Endothelial cell of umbilical vein (primary cell): Measurements from ENCODE around the gene CCDC30. TPM values are rescaled to one million over a fixed set of nuclear protein-coding genes. Genes with fewer than 3 reads are reported as not detected.

ENCODE experiments used
- BruUV-seq: library from RNA; stranded (reverse); fragments of 400-500 nt; replicated peaks from 2 replicates; lab custom pipeline; 2021; lab: Mats Ljungman, UMichigan
- CTCF ChIA-PET: fragments of 300-600, 350-600 bp; sonication (Branson Sonifier 250); formaldehyde crosslinking; loops from one replicate; lab custom pipeline; 2021; ENCODE audit warnings: antibody characterized with exemption, inconsistent platforms; lab: Charles Lee
- POLR2A ChIA-PET: fragments of 300-600, 350-600 bp; sonication (Branson Sonifier 250); formaldehyde crosslinking; loops from one replicate; lab custom pipeline; 2021; ENCODE audit warnings: antibody characterized with exemption, inconsistent platforms; lab: Charles Lee
- DNase-seq: peaks from one replicate; pipeline ENCODE4 v3.0.0-alpha.2; 2011; ENCODE audit warnings: low read depth, low spot score
- FAIRE-seq: peaks from 2 replicates; lab custom pipeline; 2011; peaks lifted over from hg19 to GRCh38; lab: Jason Lieb, UNC
- H2AFZ ChIP-seq: 2 replicates; pipeline ENCODE4 v1.6.0; 2012; ENCODE audit warnings: low read depth, low read length, control low read depth, inconsistent platforms
- H3K27ac ChIP-seq: 2 replicates; pipeline ENCODE4 v1.5.1; 2011; ENCODE audit warnings: low read depth, mild to moderate bottlenecking, control low read depth, low read length, moderate library complexity; ENCODE audit not compliant: insufficient read depth
- H3K27me3 ChIP-seq, 2 experiments: 2 replicates each; pipeline versions ENCODE4 v1.6.0 to v1.6.1; 2011; ENCODE audit warnings: low read length in 2 of 2, mixed read lengths in 1 of 2; ENCODE audit not compliant: control insufficient read depth in 2 of 2, insufficient read depth in 2 of 2
- H3K36me3 ChIP-seq, 2 experiments: 2 replicates in 1 of 2; 3 replicates in 1 of 2; pipeline ENCODE4 v1.5.1; 2011; ENCODE audit warnings: low read length in 2 of 2, mild to moderate bottlenecking in 1 of 2, moderate library complexity in 1 of 2; ENCODE audit not compliant: control insufficient read depth in 2 of 2, insufficient read depth in 2 of 2; ENCODE audit errors: extremely low read depth in 1 of 2
- H3K4me1 ChIP-seq: 3 replicates; pipeline ENCODE4 v1.5.1; 2011; ENCODE audit warnings: mild to moderate bottlenecking, low read length; ENCODE audit not compliant: control insufficient read depth, insufficient read depth; ENCODE audit errors: extremely low read depth
- H3K4me2 ChIP-seq: 2 replicates; pipeline ENCODE4 v1.6.1; 2011; ENCODE audit warnings: low read length, control low read depth, mixed read lengths; ENCODE audit not compliant: insufficient read depth
- H3K4me3 ChIP-seq, 3 experiments: fragments of 200-600 bp in 1 of 3; sonication (generic), shearing (Covaris generic) in 1 of 3; replicated peaks in 1 of 3; 2 replicates each; pipeline ENCODE4 v1.5.1; 2011 to 2016; ENCODE audit warnings: control low read depth in 3 of 3, low read length in 3 of 3, mild to moderate bottlenecking in 2 of 3, inconsistent platforms in 1 of 3, low read depth in 1 of 3, moderate library complexity in 1 of 3; ENCODE audit not compliant: insufficient read depth in 1 of 3
- H3K79me2 ChIP-seq: 2 replicates; pipeline ENCODE4 v1.6.0; 2012; ENCODE audit warnings: low read length, inconsistent platforms; ENCODE audit not compliant: control insufficient read depth, insufficient read depth
- H3K9ac ChIP-seq: replicated peaks from 2 replicates; pipeline ENCODE3; 2011; ENCODE audit warnings: low read length, control low read depth; ENCODE audit not compliant: insufficient read depth; ENCODE audit errors: extremely low read depth
- H3K9me1 ChIP-seq: replicated peaks from 3 replicates; pipeline ENCODE4 v1.6.0; 2011; ENCODE audit warnings: mild to moderate bottlenecking, low read length; ENCODE audit not compliant: control insufficient read depth, insufficient read depth; ENCODE audit errors: extremely low read depth
- H3K9me3 ChIP-seq: replicated peaks from 2 replicates; pipeline ENCODE4 v1.5.1; 2012; ENCODE audit warnings: low read length, inconsistent platforms; ENCODE audit not compliant: control insufficient read depth, insufficient read depth
- H4K20me1 ChIP-seq: replicated peaks from 2 replicates; pipeline ENCODE3; 2011; ENCODE audit warnings: mild to moderate bottlenecking, low read length; ENCODE audit not compliant: control insufficient read depth, insufficient read depth; ENCODE audit errors: extremely low read depth
- CTCF ChIP-seq, 2 donors: IDR thresholded peaks; 1 replicate in 1 of 2; 2 replicates in 1 of 2; pipeline ENCODE4 v1.5.1; 2011; ENCODE audit warnings: low read length in 2 of 2, mild to moderate bottlenecking in 2 of 2, moderate library complexity in 2 of 2, control low read depth in 1 of 2, inconsistent platforms in 1 of 2, low read depth in 1 of 2; ENCODE audit not compliant: insufficient read depth in 1 of 2; ENCODE audit errors: extremely low read depth in 1 of 2
- EZH2 ChIP-seq: IDR thresholded peaks from 2 replicates; pipeline ENCODE4 v1.6.1; 2012; ENCODE audit warnings: borderline replicate concordance, low read depth, mild to moderate bottlenecking, moderate library complexity, low read length, inconsistent platforms; ENCODE audit not compliant: severe bottlenecking
- FOS ChIP-seq: IDR thresholded peaks from 2 replicates; pipeline ENCODE4 v1.6.1; 2011; ENCODE audit warnings: mild to moderate bottlenecking, low read length, moderate library complexity, borderline replicate concordance; ENCODE audit not compliant: insufficient read depth
- GATA2 ChIP-seq: IDR thresholded peaks from 2 replicates; pipeline ENCODE4 v1.7.0; 2011; ENCODE audit warnings: low read depth, mild to moderate bottlenecking, moderate library complexity, mixed read lengths, low read length; ENCODE audit not compliant: insufficient read length, insufficient read depth
- JUN ChIP-seq: IDR thresholded peaks from 2 replicates; pipeline ENCODE4 v1.6.1; 2011; ENCODE audit warnings: borderline replicate concordance, low read depth; ENCODE audit not compliant: insufficient read length, insufficient read depth
- MAX ChIP-seq: IDR thresholded peaks from 2 replicates; pipeline ENCODE4 v1.6.1; 2011; ENCODE audit not compliant: insufficient read depth, insufficient read length
- MYC ChIP-seq: IDR thresholded peaks from one replicate; pipeline ENCODE4 v1.6.1; 2011; ENCODE audit warnings: mild to moderate bottlenecking, low read depth, low read length
- POLR2A ChIP-seq: IDR thresholded peaks from 2 replicates; pipeline ENCODE4 v1.6.1; 2012; ENCODE audit warnings: low read depth, mild to moderate bottlenecking, control low read depth, low read length
- POLR2AphosphoS5 ChIP-seq: IDR thresholded peaks from 2 replicates; pipeline ENCODE4 v1.6.1; 2012; ENCODE audit warnings: low read depth, mild to moderate bottlenecking, control low read depth, low read length, moderate library complexity; ENCODE audit not compliant: insufficient read depth
- dilution Hi-C: fragments of 300-500 bp; cut with MboI; formaldehyde crosslinking; loops from one replicate; pipeline ENCODE4 v1.15.0; 2019; ENCODE audit warnings: low sequenced_read_pairs; ENCODE audit not compliant: extremely low pct_ligation_motif_present
- intact Hi-C: fragments of 100-400 bp; cut with micrococcal nuclease; formaldehyde crosslinking; loops from one replicate; pipeline ENCODE4 v1.10.0; 2022
- polyA plus RNA-seq, 4 experiments: library from polyadenylated mRNA; depleted of rRNA in 3 of 4; stranded (reverse) in 3 of 4; unstranded in 1 of 4; fragments of >200 nt; gene quantifications; 2 replicates each; pipeline versions ENCODE4 v1.2.1 to v1.2.3, GENCODE V29; 2011 to 2012; ENCODE audit warnings: missing spikeins in 1 of 4
- total RNA-seq: library from RNA; stranded (reverse); gene quantifications from 2 replicates; pipeline ENCODE4 v1.2.3, GENCODE V29; 2021

The CCDC30 gene
- total and polyA plus RNA-seq, 2 donors (not counting 3 experiments of a cell fraction or from before 2014, with no cell fraction given), result 0.19 to 2.9 TPM

- no peaks in the 10 kb centered on the region for H3K9me3 ChIP-seq
- dilution Hi-C loops (no loop called here), intact Hi-C loops (no loop called here)
- no peak overlapping the region for H3K27ac ChIP-seq
- no peaks in the 10 kb centered on the region for H4K20me1 ChIP-seq
- H2AFZ ChIP-seq, result no peak overlapping the region
- DNase-seq (no peak), FAIRE-seq (no peak)
- TF ChIP-seq FOS, result no peak
- no peak for TF ChIP-seq MAX
- TF ChIP-seq MYC, result no peak
- no peak for TF ChIP-seq CTCF (IDR thresholded peaks at IDR 0.05; ENCODE audit: extremely low read depth in 1 of 2, insufficient read depth in 1 of 2, low read depth in 1 of 2, low read length in 2 of 2)
- TF ChIP-seq POLR2A, result no peak
- no peak for TF ChIP-seq EZH2
- no peak for TF ChIP-seq POLR2AphosphoS5
- no peak for TF ChIP-seq GATA2
- TF ChIP-seq JUN, result no peak
- no peaks in the 10 kb centered on the region for H3K27me3 ChIP-seq
- no TSS peak for BruUV-seq
- H3K9ac ChIP-seq, result no peak overlapping the region
- CTCF ChIA-PET, result no interaction called here
- H3K36me3 ChIP-seq, result no peaks in the 10 kb centered on the region
- H3K4me3 ChIP-seq, result no peak overlapping the region
- H3K4me2 ChIP-seq, result no peak overlapping the region
- POLR2A ChIA-PET, result no interaction called here
- H3K4me1 ChIP-seq, result peaks cover 12% of the 10 kb centered on the region
- no peaks in the 10 kb centered on the region for H3K79me2 ChIP-seq
- H3K9me1 ChIP-seq, result no peaks in the 10 kb centered on the region
These were observed 33.5 kb upstream of the CCDC30 start for GRCh38 chr1:42429603-42430002.
